OCI-LY3 (cell line): ENCODE measurements around the gene PLEKHA7.

Source experiments
- H2AFZ ChIP-seq: fragments of 200-600, 300-600 bp; shearing (Covaris generic); 2 replicates; pipeline ENCODE4 v1.6.0; 2014; ENCODE audit warnings: antibody characterized with exemption, low read depth, low read length
- H3K27ac ChIP-seq: fragments of 200-600, 300-600 bp; sonication (generic); 2 replicates; pipeline ENCODE4 v1.5.1; 2014; ENCODE audit warnings: mild to moderate bottlenecking, low read length, moderate library complexity, mixed read lengths
- H3K27me3 ChIP-seq: fragments of 200-600, 300-600 bp; sonication (generic); 2 replicates; pipeline ENCODE4 v1.6.1; 2014; ENCODE audit warnings: low read depth, low read length, mixed read lengths
- H3K36me3 ChIP-seq: fragments of 200-600, 300-600 bp; sonication (generic); replicated peaks from 2 replicates; pipeline ENCODE3; 2014; ENCODE audit warnings: low read depth, low read length, mixed read lengths
- H3K4me1 ChIP-seq: fragments of 300-600, 200-600 bp; sonication (generic); 2 replicates; pipeline ENCODE4 v1.6.1; 2014; ENCODE audit warnings: low read length, mixed read lengths
- H3K4me2 ChIP-seq: fragments of 200-600, 300-600 bp; sonication (generic); 2 replicates; pipeline ENCODE4 v1.6.1; 2014; ENCODE audit warnings: low read length, mixed read lengths
- H3K4me3 ChIP-seq: fragments of 300-600, 200-600 bp; sonication (generic); 2 replicates; pipeline ENCODE4 v1.5.1; 2014; ENCODE audit warnings: antibody characterized with exemption, mild to moderate bottlenecking, low read length, moderate library complexity
- H3K79me2 ChIP-seq: fragments of 300-600, 200-600 bp; shearing (Covaris generic); 2 replicates; pipeline ENCODE4 v1.6.1; 2014; ENCODE audit warnings: mild to moderate bottlenecking, low read length, mixed read lengths
- H3K9ac ChIP-seq: fragments of 300-600, 200-600 bp; shearing (Covaris generic); 2 replicates; pipeline ENCODE4 v1.6.0; 2014; ENCODE audit warnings: mild to moderate bottlenecking, low read length, moderate library complexity
- H3K9me3 ChIP-seq: fragments of 200-600, 300-600 bp; shearing (Covaris generic); 2 replicates; pipeline ENCODE4 v1.6.1; 2014; ENCODE audit warnings: low read length, mixed read lengths; ENCODE audit not compliant: insufficient read depth
- H4K20me1 ChIP-seq: fragments of 200-600, 300-600 bp; sonication (generic); 2 replicates; pipeline ENCODE4 v1.6.1; 2016; ENCODE audit warnings: low read length, mixed read lengths; ENCODE audit not compliant: insufficient read depth
- EZH2phosphoT487 ChIP-seq: fragments of 200-600 bp; shearing (Covaris generic); IDR thresholded peaks from 2 replicates; pipeline ENCODE4 v1.6.1; 2018; ENCODE audit warnings: antibody characterized with exemption, mixed run types, low read depth
- TF ChIP-seq, protein P1 (sequence below): fragments of 200-600, 300-600 bp; sonication (generic); IDR thresholded peaks from 2 replicates; pipeline ENCODE4 v1.5.1; 2014; ENCODE audit warnings: antibody characterized with exemption, low read length, low read depth

The PLEKHA7 gene

DNA sequence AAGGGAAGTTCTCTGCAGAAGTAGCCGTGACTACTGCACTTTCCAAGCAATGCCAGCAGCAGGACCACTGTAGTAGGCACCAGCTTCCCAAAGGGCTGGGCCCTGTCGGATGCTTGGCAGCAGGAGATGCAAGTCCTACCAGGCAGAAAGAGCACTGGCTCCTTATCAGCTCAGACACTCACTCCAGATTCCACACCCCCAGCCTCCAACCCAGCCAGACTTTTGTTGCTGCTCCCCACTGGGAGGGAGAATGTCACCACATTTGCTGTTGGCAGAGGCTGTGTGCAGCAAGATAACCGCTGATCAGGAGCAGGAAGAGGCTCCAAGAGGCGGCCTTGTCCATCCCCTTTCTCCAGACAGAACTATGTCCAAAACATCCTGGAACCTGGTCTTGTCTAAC is 157.0 kb downstream of the PLEKHA7 start:
- H2AFZ ChIP-seq: no peak overlapping the region
- no peaks in the 10 kb centered on the region for H3K79me2 ChIP-seq
- no peak overlapping the region for H3K9ac ChIP-seq
- H4K20me1 ChIP-seq: no peaks in the 10 kb centered on the region
- no peaks in the 10 kb centered on the region for H3K4me1 ChIP-seq
- no peak overlapping the region for H3K4me2 ChIP-seq
- peaks cover 17% of the 10 kb centered on the region for H3K27me3 ChIP-seq
- no peak overlapping the region for H3K27ac ChIP-seq
- no peaks in the 10 kb centered on the region for H3K36me3 ChIP-seq
- TF ChIP-seq EZH2phosphoT487: no peak
- TF ChIP-seq, protein P1, sequence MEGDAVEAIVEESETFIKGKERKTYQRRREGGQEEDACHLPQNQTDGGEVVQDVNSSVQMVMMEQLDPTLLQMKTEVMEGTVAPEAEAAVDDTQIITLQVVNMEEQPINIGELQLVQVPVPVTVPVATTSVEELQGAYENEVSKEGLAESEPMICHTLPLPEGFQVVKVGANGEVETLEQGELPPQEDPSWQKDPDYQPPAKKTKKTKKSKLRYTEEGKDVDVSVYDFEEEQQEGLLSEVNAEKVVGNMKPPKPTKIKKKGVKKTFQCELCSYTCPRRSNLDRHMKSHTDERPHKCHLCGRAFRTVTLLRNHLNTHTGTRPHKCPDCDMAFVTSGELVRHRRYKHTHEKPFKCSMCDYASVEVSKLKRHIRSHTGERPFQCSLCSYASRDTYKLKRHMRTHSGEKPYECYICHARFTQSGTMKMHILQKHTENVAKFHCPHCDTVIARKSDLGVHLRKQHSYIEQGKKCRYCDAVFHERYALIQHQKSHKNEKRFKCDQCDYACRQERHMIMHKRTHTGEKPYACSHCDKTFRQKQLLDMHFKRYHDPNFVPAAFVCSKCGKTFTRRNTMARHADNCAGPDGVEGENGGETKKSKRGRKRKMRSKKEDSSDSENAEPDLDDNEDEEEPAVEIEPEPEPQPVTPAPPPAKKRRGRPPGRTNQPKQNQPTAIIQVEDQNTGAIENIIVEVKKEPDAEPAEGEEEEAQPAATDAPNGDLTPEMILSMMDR: no peak
- H3K9me3 ChIP-seq: no peaks in the 10 kb centered on the region
- H3K4me3 ChIP-seq: no peak overlapping the region

DNA sequence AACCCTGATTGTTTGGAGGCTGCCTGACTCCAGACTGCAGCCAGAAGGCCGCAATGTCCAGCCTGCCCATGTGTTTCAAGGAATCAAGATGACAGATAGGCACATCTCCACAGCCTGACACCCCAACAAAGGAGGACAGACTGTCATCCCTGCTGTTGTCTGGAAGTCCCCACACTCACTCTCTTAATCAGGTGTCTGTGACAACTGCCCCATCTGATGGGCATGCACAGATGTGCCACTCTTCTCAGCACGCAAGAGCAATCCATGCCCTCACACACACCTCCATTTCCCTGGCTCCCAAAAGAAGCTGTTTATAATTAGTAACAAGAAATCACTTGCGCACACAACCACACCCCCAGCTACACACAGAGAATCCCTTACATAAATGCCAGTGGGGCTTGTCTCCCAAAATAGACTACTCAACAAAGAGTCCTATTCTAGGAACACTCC is 158.2 kb downstream of the PLEKHA7 start:
- Histone ChIP-seq H2AFZ (no peak overlapping the region), H3K4me1 (no peaks in the 10 kb centered on the region), H3K9ac (no peak overlapping the region), H3K9me3 (no peaks in the 10 kb centered on the region), H3K27ac (no peak overlapping the region), H3K36me3 (no peaks in the 10 kb centered on the region), H4K20me1 (no peaks in the 10 kb centered on the region), H3K4me3 (no peak overlapping the region), H3K79me2 (no peaks in the 10 kb centered on the region), H3K4me2 (no peak overlapping the region), H3K27me3 (peaks cover 13% of the 10 kb centered on the region)
- TF ChIP-seq, protein P1: no peak
- no peak for TF ChIP-seq EZH2phosphoT487

DNA sequence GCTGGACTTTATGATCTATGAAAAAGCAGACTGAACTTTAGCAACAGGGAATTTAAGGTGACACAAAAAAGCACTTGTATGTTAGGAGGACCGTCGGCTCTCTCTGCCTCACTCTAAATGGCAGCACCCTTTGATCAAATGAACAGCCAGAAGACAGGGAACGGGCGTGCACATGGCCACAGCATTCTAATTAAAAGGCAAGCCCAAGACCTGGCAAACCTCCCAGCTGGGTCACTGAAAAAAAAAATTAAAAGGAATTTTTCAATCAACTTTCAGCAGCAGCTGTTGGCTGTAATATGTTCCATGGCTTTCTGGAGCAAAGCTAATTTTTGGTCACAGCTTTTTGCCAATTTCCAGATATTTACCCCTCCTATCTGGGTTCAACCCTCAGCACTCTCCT is 159.2 kb downstream of the PLEKHA7 start:
- Histone ChIP-seq H3K9ac (no peak overlapping the region), H3K27me3 (peaks cover 10% of the 10 kb centered on the region; the same call in 1 of the 2 replicates), H3K4me3 (no peak overlapping the region), H4K20me1 (no peaks in the 10 kb centered on the region), H3K4me2 (no peak overlapping the region), H3K36me3 (no peaks in the 10 kb centered on the region), H2AFZ (no peak overlapping the region), H3K4me1 (no peaks in the 10 kb centered on the region), H3K27ac (no peak overlapping the region), H3K9me3 (no peaks in the 10 kb centered on the region), H3K79me2 (no peaks in the 10 kb centered on the region)
- no peak for TF ChIP-seq EZH2phosphoT487
- TF ChIP-seq, protein P1: no peak

DNA sequence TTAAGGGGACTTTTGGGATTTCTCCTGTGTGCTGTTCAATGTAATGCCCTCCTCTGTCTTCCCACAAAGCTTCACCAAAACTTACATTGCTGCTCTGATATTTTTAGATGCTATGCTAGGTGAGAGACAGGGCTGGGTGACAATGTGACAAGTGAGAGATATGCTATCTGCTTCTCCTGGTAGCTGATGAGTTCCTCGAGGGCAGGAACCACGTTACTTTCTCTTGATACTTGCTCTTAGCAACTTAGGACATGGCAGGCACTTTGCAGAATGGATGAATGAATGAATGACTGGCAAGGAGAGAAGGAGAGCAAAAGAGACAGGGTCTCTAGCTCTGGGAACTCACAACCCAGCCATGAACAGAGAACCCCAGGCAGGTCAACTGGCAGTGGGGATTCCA is 160.4 kb downstream of the PLEKHA7 start:
- H3K4me3 ChIP-seq: no peak overlapping the region
- H3K4me2 ChIP-seq: no peak overlapping the region
- H4K20me1 ChIP-seq: no peaks in the 10 kb centered on the region
- peaks cover 10% of the 10 kb centered on the region; the same call in 1 of the 2 replicates for H3K27me3 ChIP-seq
- H3K9ac ChIP-seq: no peak overlapping the region
- no peak overlapping the region for H2AFZ ChIP-seq
- H3K79me2 ChIP-seq: no peaks in the 10 kb centered on the region
- no peaks in the 10 kb centered on the region for H3K9me3 ChIP-seq
- H3K27ac ChIP-seq: no peak overlapping the region
- TF ChIP-seq EZH2phosphoT487: no peak
- TF ChIP-seq, protein P1: no peak
- H3K4me1 ChIP-seq: no peaks in the 10 kb centered on the region
- no peaks in the 10 kb centered on the region for H3K36me3 ChIP-seq
